Neuronal stem cell (in vitro differentiated cells): ENCODE data around the gene SERGEF.

Experiments
- DNase-seq: peaks from one replicate; pipeline ENCODE4 v3.0.0-alpha.2; 2013; ENCODE audit warnings: low spot score
- H2AFZ ChIP-seq: one replicate; pipeline ENCODE4 v1.6.1; 2013; ENCODE audit warnings: mild to moderate bottlenecking, low read length, inconsistent platforms
- H2AK5ac ChIP-seq: 2 replicates; pipeline ENCODE4 v1.6.1; 2013; ENCODE audit warnings: low read depth, mild to moderate bottlenecking, inconsistent platforms, low read length, moderate library complexity, mixed read lengths
- H2BK120ac ChIP-seq: 2 replicates; pipeline ENCODE4 v1.6.1; 2013; ENCODE audit warnings: low read depth, mild to moderate bottlenecking, inconsistent platforms, low read length, moderate library complexity, mixed read lengths
- H2BK12ac ChIP-seq: one replicate; pipeline ENCODE4 v1.6.1; 2013; ENCODE audit warnings: low read length, inconsistent platforms
- H2BK15ac ChIP-seq: 2 replicates; pipeline ENCODE4 v1.6.1; 2013; ENCODE audit warnings: mild to moderate bottlenecking, low read length, inconsistent platforms, mixed read lengths
- H2BK5ac ChIP-seq: one replicate; pipeline ENCODE4 v1.6.1; 2013; ENCODE audit warnings: inconsistent platforms, mild to moderate bottlenecking, low read length, moderate library complexity
- H3K14ac ChIP-seq: one replicate; pipeline ENCODE4 v1.6.1; 2013; ENCODE audit warnings: low read length, inconsistent platforms
- H3K18ac ChIP-seq: 2 replicates; pipeline ENCODE4 v1.6.1; 2013; ENCODE audit warnings: low read length, inconsistent platforms
- H3K23ac ChIP-seq: 2 replicates; pipeline ENCODE4 v1.6.1; 2013; ENCODE audit warnings: low read depth, mild to moderate bottlenecking, mixed read lengths, low read length, inconsistent platforms; ENCODE audit not compliant: poor library complexity
- H3K27ac ChIP-seq: replicated peaks from 3 replicates; pipeline ENCODE4 v1.5.1; 2013; ENCODE audit warnings: low read length, inconsistent platforms
- H3K27me3 ChIP-seq, 3 experiments: 2 replicates each; pipeline ENCODE4 v1.6.1; 2013; ENCODE audit warnings: low read length in 3 of 3, mild to moderate bottlenecking in 2 of 3, inconsistent platforms in 1 of 3, low read depth in 1 of 3, mixed read lengths in 1 of 3, moderate library complexity in 1 of 3; ENCODE audit not compliant: control insufficient read depth in 3 of 3, insufficient read depth in 3 of 3
- H3K36me3 ChIP-seq, 2 donors: replicated peaks in 1 of 2; 2 replicates each; pipeline ENCODE4 v1.6.1; 2013; ENCODE audit warnings: low read length in 2 of 2; ENCODE audit not compliant: control insufficient read depth in 2 of 2, insufficient read depth in 2 of 2
- H3K4ac ChIP-seq: 2 replicates; pipeline ENCODE4 v1.6.1; 2013; ENCODE audit warnings: inconsistent platforms, mild to moderate bottlenecking, low read length, moderate library complexity
- H3K4me1 ChIP-seq, 2 donors: 1 replicate in 1 of 2; 2 replicates in 1 of 2; pipeline ENCODE4 v1.6.1; 2013; ENCODE audit warnings: low read length in 2 of 2, low read depth in 1 of 2; ENCODE audit not compliant: control insufficient read depth in 2 of 2, insufficient read depth in 1 of 2
- H3K4me2 ChIP-seq: one replicate; pipeline ENCODE4 v1.6.1; 2013; ENCODE audit warnings: mild to moderate bottlenecking, low read length, inconsistent platforms; ENCODE audit not compliant: insufficient read depth, poor library complexity, severe bottlenecking
- H3K4me3 ChIP-seq, 2 donors: 2 replicates each; pipeline ENCODE4 v1.5.1; 2013; ENCODE audit warnings: low read length in 2 of 2, mild to moderate bottlenecking in 2 of 2, inconsistent platforms in 1 of 2, moderate library complexity in 1 of 2
- H3K79me1 ChIP-seq: one replicate; pipeline ENCODE4 v1.6.1; 2013; ENCODE audit warnings: low read depth, mild to moderate bottlenecking, inconsistent platforms, low read length, moderate library complexity
- H3K9ac ChIP-seq: one replicate; pipeline ENCODE4 v1.6.1; 2013; ENCODE audit warnings: mild to moderate bottlenecking, low read depth, low read length, inconsistent platforms; ENCODE audit not compliant: poor library complexity
- H3K9me3 ChIP-seq, 2 donors: replicated peaks in 1 of 2; 2 replicates each; pipeline versions ENCODE3 to v1.6.1; 2013; ENCODE audit warnings: low read length in 2 of 2, mild to moderate bottlenecking in 2 of 2, inconsistent platforms in 1 of 2, low read depth in 1 of 2, mixed read lengths in 1 of 2, moderate library complexity in 1 of 2; ENCODE audit not compliant: control insufficient read depth in 2 of 2, insufficient read depth in 1 of 2
- H4K8ac ChIP-seq: one replicate; pipeline ENCODE4 v1.6.1; 2013; ENCODE audit warnings: low read depth, mild to moderate bottlenecking, inconsistent platforms, low read length, moderate library complexity
- H4K91ac ChIP-seq: one replicate; pipeline ENCODE4 v1.6.1; 2013; ENCODE audit warnings: low read length, low read depth, mild to moderate bottlenecking, inconsistent platforms; ENCODE audit not compliant: poor library complexity
- WGBS, 2 donors: extraction: QIAGEN DNeasy Blood & Tissue Kit; methylation state at CpG; one replicate each; pipeline ENCODE4 v1.1.7; 2013; ENCODE audit warnings: missing lambda C conversion rate in 2 of 2, mixed read lengths in 1 of 2; ENCODE audit not compliant: insufficient read length in 2 of 2, insufficient replicate concordance in 1 of 2; ENCODE audit errors: extremely low coverage in 2 of 2; 5-methylcytosine and 5-hydroxymethylcytosine counted together

SERGEF gene

GRCh38 chr11:17769218-17769617, 243.6 kb downstream of the SERGEF start:
- Histone ChIP-seq H4K91ac (no peak overlapping the region), H3K27me3 (no peaks in the 10 kb centered on the region), H2AK5ac (no peak overlapping the region), H3K4ac (no peak overlapping the region), H3K23ac (no peak overlapping the region), H2AFZ (no peak overlapping the region), H2BK120ac (no peak overlapping the region), H3K14ac (no peak overlapping the region), H3K9me3 (no peaks in the 10 kb centered on the region), H3K4me3 (no peak overlapping the region), H3K4me1 (peaks cover 27 to 31% of the 10 kb centered on the region in 2 donors), H3K9ac (no peak overlapping the region), H4K8ac (no peak overlapping the region), H3K79me1 (no peaks in the 10 kb centered on the region), H2BK15ac (no peak overlapping the region), H3K27ac (no peak overlapping the region), H3K18ac (no peak overlapping the region), H2BK5ac (no peak overlapping the region), H3K4me2 (no peak overlapping the region), H2BK12ac (no peak overlapping the region), H3K36me3 (peaks cover 2 to 22% of the 10 kb centered on the region in 2 donors)
- WGBS, 2 donors: no CpG with 5 or more reads among the region's 1 CpG
- DNase-seq: no peak

GRCh38 chr11:17768547-17768946, 244.3 kb downstream of the SERGEF start:
- Histone ChIP-seq H2BK5ac (no peak overlapping the region), H2AK5ac (peak overlapping the region; percentile 49), H3K4me3 (no peak overlapping the region), H3K79me1 (no peaks in the 10 kb centered on the region), H3K4me2 (no peak overlapping the region), H4K91ac (no peak overlapping the region), H2BK15ac (peak overlapping the region; percentile 19), H3K9me3 (no peaks in the 10 kb centered on the region), H3K27ac (no peak overlapping the region), H2BK12ac (no peak overlapping the region), H3K23ac (no peak overlapping the region), H4K8ac (no peak overlapping the region), H3K36me3 (peaks cover 0 to 21% of the 10 kb centered on the region in 2 donors), H3K9ac (no peak overlapping the region), H3K18ac (no peak overlapping the region), H2AFZ (no peak overlapping the region), H3K4me1 (peaks cover 30 to 31% of the 10 kb centered on the region in 2 donors), H3K4ac (no peak overlapping the region), H3K27me3 (no peaks in the 10 kb centered on the region), H2BK120ac (no peak overlapping the region), H3K14ac (no peak overlapping the region)
- DNase-seq: no peak
- WGBS, 2 donors: no CpG with 5 or more reads among the region's 7 CpGs

- H2BK12ac ChIP-seq: no peak overlapping the region
- H3K36me3 ChIP-seq: peaks cover 0 to 16% of the 10 kb centered on the region in 2 donors
- no peak for DNase-seq
- no peak overlapping the region for H3K14ac ChIP-seq
- no peak overlapping the region for H3K4me3 ChIP-seq
- no peak overlapping the region for H2BK120ac ChIP-seq
- WGBS, 2 donors: no CpG with 5 or more reads among the region's 2 CpGs
- H2BK15ac ChIP-seq: peak overlapping the region; percentile 69
- peak overlapping the region; percentile 70 for H2AK5ac ChIP-seq
- no peak overlapping the region for H4K8ac ChIP-seq
- H3K4me2 ChIP-seq: no peak overlapping the region
- no peaks in the 10 kb centered on the region for H3K9me3 ChIP-seq
- no peaks in the 10 kb centered on the region for H3K79me1 ChIP-seq
- no peak overlapping the region for H3K9ac ChIP-seq
- H3K4me1 ChIP-seq: peaks cover 30 to 32% of the 10 kb centered on the region in 2 donors
- peak overlapping the region; percentile 61 for H3K18ac ChIP-seq
- no peak overlapping the region for H2AFZ ChIP-seq
- H3K27me3 ChIP-seq: no peaks in the 10 kb centered on the region
- H4K91ac ChIP-seq: no peak overlapping the region
- peak overlapping the region; percentile 62 for H2BK5ac ChIP-seq
- H3K27ac ChIP-seq: no peak overlapping the region
- H3K4ac ChIP-seq: no peak overlapping the region
- H3K23ac ChIP-seq: no peak overlapping the region
These were observed 244.9 kb downstream of the SERGEF start for GRCh38 chr11:17767914-17768313.

- Histone ChIP-seq H3K9me3 (no peaks in the 10 kb centered on the region), H3K18ac (peak overlapping the region; percentile 61), H3K23ac (no peak overlapping the region), H2BK120ac (peak overlapping the region; percentile 56), H3K27ac (no peak overlapping the region), H3K36me3 (peaks cover 0 to 10% of the 10 kb centered on the region in 2 donors), H2AK5ac (peak overlapping the region; percentile 70), H3K14ac (no peak overlapping the region), H3K79me1 (no peaks in the 10 kb centered on the region), H3K9ac (no peak overlapping the region), H3K27me3 (no peaks in the 10 kb centered on the region), H3K4ac (no peak overlapping the region), H4K91ac (no peak overlapping the region), H3K4me3 (no peak overlapping the region), H2BK15ac (peak overlapping the region; percentile 69), H4K8ac (no peak overlapping the region), H2BK12ac (no peak overlapping the region), H3K4me1 (peaks cover 30 to 32% of the 10 kb centered on the region in 2 donors), H2AFZ (no peak overlapping the region), H2BK5ac (peak overlapping the region; percentile 62), H3K4me2 (no peak overlapping the region)
- no CpG with 5 or more reads among the region's 7 CpGs for WGBS, 2 donors
- DNase-seq: no peak
These were observed 245.5 kb downstream of the SERGEF start for GRCh38 chr11:17767301-17767885.
